ENCODE measurements around the gene PUM1.

PUM1 gene

DNA sequence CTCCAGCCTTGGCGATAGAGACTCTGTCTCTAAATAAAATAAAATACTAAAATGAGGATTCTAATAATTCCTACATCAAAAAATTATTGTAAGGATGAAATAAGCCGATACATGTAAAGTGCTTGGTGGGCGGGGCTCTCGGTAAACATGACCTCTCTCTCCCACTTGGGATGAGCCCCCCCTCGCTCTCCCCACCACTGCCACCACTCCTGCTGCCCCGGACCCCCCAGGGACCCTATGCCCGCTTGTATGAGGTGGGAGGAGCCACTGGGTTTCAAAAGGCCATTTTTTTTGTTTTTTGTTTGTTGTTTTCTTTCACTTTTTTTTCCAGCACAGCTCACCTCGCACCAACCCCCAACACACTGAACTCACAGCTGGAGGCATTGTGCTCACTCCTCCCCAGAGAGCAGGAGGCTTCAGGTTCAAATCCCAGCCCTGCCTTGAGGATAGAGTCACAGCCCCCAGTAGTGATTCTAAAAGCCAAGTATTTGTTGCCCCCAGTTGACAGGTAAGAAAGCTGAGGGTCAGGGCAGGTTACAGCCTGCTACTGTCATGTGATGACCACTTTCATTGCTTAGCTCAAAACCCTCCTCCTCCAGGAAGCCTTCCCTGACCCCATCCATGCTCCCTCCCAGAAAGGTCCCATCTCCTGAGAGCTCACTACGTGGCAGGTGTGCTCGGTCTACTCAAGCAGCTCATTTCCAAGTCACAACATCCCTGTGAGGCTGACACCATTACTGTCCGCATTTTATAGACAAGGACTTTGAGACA lies 161.1 kb downstream of the PUM1 start:
- H4K20me1 ChIP-seq = peaks cover 40 to 87% (median 73%) of the 10 kb centered on the region in 11 experiments
- TF ChIP-seq Cebpa-rat (IDR thresholded peaks at IDR 0.05) = no peak
- peaks cover 0 to 44% (median 0%) of the 10 kb centered on the region in 11 experiments; a peak in 5 of 22 replicates for H3K36me3 ChIP-seq
- no peak overlapping the region for H3K27ac ChIP-seq
- H3K4me1 ChIP-seq = peaks cover 7 to 75% (median 21%) of the 10 kb centered on the region in 10 experiments; a peak in 19 of 20 replicates
- peak overlapping the region in 8 of 11 experiments; percentile 5 to 67 (median 20); a peak in 10 of 22 replicates for H3K4me2 ChIP-seq
- H3K9ac ChIP-seq = 0 out of 22 replicates have a peak overlapping the region, but pooled peaks of 1 of the 11 experiments have one; percentile 54
- no peak overlapping the region for H3K4me3 ChIP-seq
- peaks cover 77 to 100% (median 99%) of the 10 kb centered on the region in 11 experiments for H3K27me3 ChIP-seq
- no peaks in the 10 kb centered on the region for H3K9me3 ChIP-seq (replicated peaks in 1 of 11)

DNA sequence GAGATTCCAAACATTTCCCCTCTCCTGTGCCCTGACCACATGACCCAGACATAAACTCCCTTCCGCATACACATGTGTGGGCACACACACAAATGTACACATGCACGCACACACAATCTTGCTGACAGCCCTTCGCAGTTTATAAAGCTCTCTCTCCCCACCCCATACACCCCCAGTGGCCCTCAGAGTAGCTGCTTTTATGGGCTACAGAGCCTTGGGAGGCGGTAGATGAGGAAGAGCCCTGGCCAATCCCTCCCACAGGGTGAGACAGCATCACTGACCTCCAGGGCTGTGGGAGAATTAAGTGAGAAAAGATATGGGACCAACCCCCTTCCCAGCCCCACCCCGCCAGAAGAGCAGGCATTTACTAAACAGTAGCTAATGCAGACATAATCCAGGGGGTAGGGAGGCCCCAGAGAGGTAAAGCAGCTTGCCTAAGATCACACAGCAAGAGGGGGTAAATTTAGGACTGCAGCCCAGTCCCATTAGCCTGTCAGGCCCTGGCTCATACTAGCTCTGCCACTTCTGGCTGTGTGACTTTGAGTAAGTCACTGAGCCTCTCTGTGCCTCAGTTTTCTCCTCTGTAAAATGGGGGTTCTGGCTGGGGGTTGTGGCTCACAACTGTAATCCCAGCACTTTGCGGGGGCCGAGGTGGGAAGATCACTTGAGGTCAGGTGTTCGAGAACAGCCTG lies 162.0 kb downstream of the PUM1 start:
- Histone ChIP-seq H3K9me3 (replicated peaks in 1 of 11) (no peaks in the 10 kb centered on the region), H3K27me3 (peaks cover 79 to 100% (median 99%) of the 10 kb centered on the region in 11 experiments), H3K9ac (peak overlapping the region in 1 of 11 experiments; percentile 55; a peak in 1 of 22 replicates), H3K4me1 (peaks cover 0 to 77% (median 21%) of the 10 kb centered on the region in 10 experiments; a peak in 17 of 20 replicates), H3K36me3 (peaks cover 0 to 50% (median 0%) of the 10 kb centered on the region in 11 experiments; a peak in 5 of 22 replicates), H3K4me3 (no peak overlapping the region), H3K27ac (no peak overlapping the region), H3K4me2 (peak overlapping the region in 3 of 11 experiments; percentile 56 to 70 (median 67); a peak in 5 of 22 replicates), H4K20me1 (peaks cover 36 to 96% (median 76%) of the 10 kb centered on the region in 11 experiments; a peak in 21 of 22 replicates)
- no peak for TF ChIP-seq Cebpa-rat (IDR thresholded peaks at IDR 0.05)

DNA sequence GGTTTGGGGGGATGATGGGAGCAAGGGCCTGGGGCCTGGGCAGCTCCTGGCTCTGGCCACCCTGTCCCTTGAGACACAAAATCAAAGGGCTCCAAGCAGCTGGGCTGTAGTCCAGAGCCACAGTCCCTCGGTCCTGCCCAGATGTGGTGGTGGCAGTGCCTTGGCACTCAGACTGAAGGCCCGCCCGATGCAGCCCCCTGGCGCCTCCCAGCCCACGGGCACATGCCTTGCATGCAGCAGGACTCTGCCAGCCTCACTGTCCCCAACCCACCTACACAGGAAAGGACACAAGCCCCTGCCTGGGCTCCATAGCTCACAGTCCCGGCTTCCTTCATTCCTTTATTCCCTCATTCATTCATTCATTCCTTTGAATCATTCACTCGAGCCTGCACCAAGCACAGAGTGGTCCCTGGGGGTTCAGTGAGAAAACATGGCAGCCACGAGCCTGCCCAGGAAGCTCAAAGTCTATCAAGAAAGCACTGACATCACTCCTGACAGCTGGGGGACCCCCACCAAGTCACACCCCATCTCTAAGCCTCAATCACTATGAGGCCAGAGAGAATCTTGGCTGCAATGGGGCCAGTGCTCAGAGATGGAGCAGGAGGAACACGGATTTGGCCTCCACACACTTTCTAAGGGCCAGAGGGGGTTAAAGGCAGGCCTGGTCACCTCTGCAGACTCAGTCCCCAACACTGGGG lies 162.8 kb downstream of the PUM1 start:
- peaks cover 33 to 100% (median 80%) of the 10 kb centered on the region in 11 experiments; a peak in 21 of 22 replicates for H4K20me1 ChIP-seq
- no peaks in the 10 kb centered on the region for H3K9me3 ChIP-seq (replicated peaks in 1 of 11)
- peak overlapping the region in 2 of 11 experiments; percentile 48 to 62; a peak in 2 of 22 replicates for H3K9ac ChIP-seq
- TF ChIP-seq Cebpa-rat (IDR thresholded peaks at IDR 0.05) = no peak
- no peak overlapping the region for H3K27ac ChIP-seq
- H3K4me3 ChIP-seq = no peak overlapping the region
- peaks cover 0 to 57% (median 0%) of the 10 kb centered on the region in 11 experiments; a peak in 5 of 22 replicates for H3K36me3 ChIP-seq
- H3K4me2 ChIP-seq = peak overlapping the region in 4 of 11 experiments; percentile 12 to 70 (median 62); a peak in 7 of 22 replicates
- peaks cover 0 to 85% (median 20%) of the 10 kb centered on the region in 10 experiments; a peak in 17 of 20 replicates for H3K4me1 ChIP-seq
- H3K27me3 ChIP-seq = peaks cover 79 to 100% (median 99%) of the 10 kb centered on the region in 11 experiments

DNA sequence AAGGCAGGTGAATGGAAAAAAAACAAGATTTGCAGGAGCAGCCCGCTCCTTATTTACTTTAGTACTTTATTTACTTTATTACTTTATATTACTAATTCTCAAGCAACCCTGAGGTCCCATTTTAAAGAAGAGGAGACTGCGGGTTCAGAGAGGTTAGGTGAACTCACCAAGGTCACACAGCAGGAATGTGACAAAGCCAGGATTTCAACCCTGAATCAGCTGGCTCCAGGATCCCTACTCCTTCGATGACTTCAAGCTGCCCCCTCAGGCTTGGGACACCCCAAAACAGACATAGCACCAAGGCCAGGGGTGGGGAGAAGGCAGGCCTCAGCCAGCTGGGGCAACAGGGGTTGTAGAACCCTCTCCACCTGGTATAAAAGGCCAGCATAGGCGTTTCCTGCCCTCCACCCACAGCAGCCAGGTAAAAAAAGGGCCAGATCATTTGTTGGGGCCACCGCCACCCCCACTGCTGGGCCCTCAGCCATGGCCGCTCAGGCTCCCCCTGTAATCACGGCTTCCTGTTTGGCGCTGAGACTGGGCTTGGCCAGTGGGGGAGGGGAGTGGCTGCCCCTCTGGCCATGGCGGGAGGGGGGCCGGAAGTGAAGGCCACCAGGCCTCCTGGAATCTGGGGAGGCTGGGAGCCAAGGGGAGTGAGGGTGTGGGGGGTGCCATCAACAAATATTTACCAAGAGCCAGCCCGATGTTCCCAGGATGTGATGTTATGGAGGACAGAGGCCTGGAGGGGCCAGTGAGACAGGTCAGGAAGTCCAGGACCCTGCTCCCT lies 163.5 kb downstream of the PUM1 start:
- Histone ChIP-seq H4K20me1 (peaks cover 29 to 100% (median 73%) of the 10 kb centered on the region in 11 experiments; a peak in 21 of 22 replicates), H3K4me3 (no peak overlapping the region)

DNA sequence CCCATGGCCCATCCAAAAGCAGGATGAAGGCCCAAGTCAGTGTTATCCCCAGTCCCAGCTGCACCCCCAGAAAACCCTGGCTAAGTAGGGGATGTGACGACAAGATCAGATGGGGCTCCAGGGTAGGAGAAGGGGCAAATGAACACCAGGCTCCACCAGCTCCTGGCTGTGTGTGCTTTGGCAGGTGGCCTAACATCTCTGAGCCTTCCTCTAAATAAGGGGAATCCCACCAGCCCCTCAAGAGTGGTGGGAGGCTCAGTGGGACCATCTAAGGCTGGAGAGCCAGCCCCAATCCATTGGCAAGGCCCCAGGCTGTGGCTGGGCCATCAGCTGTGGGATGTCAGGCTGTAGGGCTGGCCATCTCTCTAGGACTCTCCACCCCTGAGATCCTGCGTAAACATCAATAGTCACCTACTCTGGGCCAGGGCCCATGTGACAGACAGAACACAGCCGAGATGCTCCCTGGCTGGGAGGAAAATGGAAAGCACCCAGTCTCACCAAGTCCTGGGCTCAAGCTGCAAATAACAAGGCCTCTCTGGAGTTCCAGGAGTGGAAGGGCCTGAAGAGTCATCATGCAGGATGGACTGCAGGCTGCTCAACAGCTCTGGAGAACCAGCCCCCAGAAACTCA lies 164.5 kb downstream of the PUM1 start:
- Histone ChIP-seq H3K4me1 (peaks cover 0 to 84% (median 17%) of the 10 kb centered on the region in 10 experiments; a peak in 15 of 20 replicates), H3K9ac (no peak overlapping the region), H3K36me3 (peaks cover 0 to 66% (median 0%) of the 10 kb centered on the region in 11 experiments; a peak in 5 of 22 replicates), H3K27ac (no peak overlapping the region), H3K9me3 (replicated peaks in 1 of 11) (no peaks in the 10 kb centered on the region), H3K4me2 (no peak overlapping the region), H4K20me1 (peaks cover 27 to 100% (median 70%) of the 10 kb centered on the region in 11 experiments; a peak in 19 of 22 replicates), H3K27me3 (peaks cover 74 to 100% (median 99%) of the 10 kb centered on the region in 11 experiments), H3K4me3 (no peak overlapping the region)
- no peak for TF ChIP-seq Cebpa-rat (IDR thresholded peaks at IDR 0.05)

More for the DNA sequence above, 163.5 kb downstream of the PUM1 start:
- no peak for TF ChIP-seq Cebpa-rat (IDR thresholded peaks at IDR 0.05)
- Histone ChIP-seq H3K4me2 (peak overlapping the region in 4 of 11 experiments; percentile 12 to 70 (median 62); a peak in 7 of 22 replicates), H3K9ac (peak overlapping the region in 2 of 11 experiments; percentile 48 to 62; a peak in 4 of 22 replicates), H3K4me1 (peaks cover 0 to 84% (median 17%) of the 10 kb centered on the region in 10 experiments; a peak in 15 of 20 replicates), H3K27me3 (peaks cover 76 to 100% (median 99%) of the 10 kb centered on the region in 11 experiments), H3K9me3 (replicated peaks in 1 of 11) (no peaks in the 10 kb centered on the region), H3K36me3 (peaks cover 0 to 57% (median 0%) of the 10 kb centered on the region in 11 experiments; a peak in 5 of 22 replicates), H3K27ac (no peak overlapping the region)

DNA sequence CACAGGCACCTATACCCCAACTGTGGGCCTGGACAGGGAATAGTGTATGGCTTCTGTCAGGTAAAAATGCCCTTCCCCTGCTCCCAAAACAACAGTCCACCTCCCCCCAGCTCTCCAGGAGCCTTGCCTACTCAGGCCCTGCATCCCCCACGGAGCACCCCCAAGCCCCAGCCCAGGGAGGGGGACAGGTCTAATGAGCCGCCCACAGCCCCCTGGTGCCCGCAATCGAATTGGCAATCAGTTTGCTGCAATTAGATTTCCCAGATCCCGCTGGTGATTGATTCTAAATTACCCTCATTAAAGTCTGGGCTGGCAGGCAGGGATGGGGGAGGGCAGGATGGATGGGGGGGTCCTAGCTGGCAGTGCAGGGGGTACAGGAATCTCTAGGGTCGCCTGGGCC lies 165.0 kb downstream of the PUM1 start:
- H3K9me3 ChIP-seq (replicated peaks in 1 of 11) = no peaks in the 10 kb centered on the region
- peaks cover 69 to 100% (median 97%) of the 10 kb centered on the region in 11 experiments for H3K27me3 ChIP-seq
- no peak overlapping the region for H3K27ac ChIP-seq
- H3K36me3 ChIP-seq = peaks cover 0 to 66% (median 0%) of the 10 kb centered on the region in 11 experiments; a peak in 5 of 22 replicates
- H3K4me1 ChIP-seq = peaks cover 0 to 81% (median 17%) of the 10 kb centered on the region in 10 experiments; a peak in 15 of 20 replicates
- H3K4me2 ChIP-seq = no peak overlapping the region; a peak in 1 of 22 replicates
- H3K4me3 ChIP-seq = no peak overlapping the region
- H4K20me1 ChIP-seq = peaks cover 24 to 100% (median 65%) of the 10 kb centered on the region in 11 experiments; a peak in 18 of 22 replicates
- H3K9ac ChIP-seq = no peak overlapping the region
- no peak for TF ChIP-seq Cebpa-rat (IDR thresholded peaks at IDR 0.05)
